Lower leg skin (tissue), 4 donors: ENCODE measurements around the gene MLC1. TPM values are rescaled to one million over a fixed set of nuclear protein-coding genes. Genes with fewer than 3 reads are reported as not detected.

ENCODE experiments used
- DNase-seq, 2 donors: peaks; one replicate each; pipeline ENCODE4 v3.0.0-alpha.2; 2019; ENCODE audit warnings: low spot score in 2 of 2
- H3K4me3 ChIP-seq: fragments of 200-600 bp; sonication (generic); 2 replicates; pipeline ENCODE4 v1.5.1; 2017; ENCODE audit warnings: mild to moderate bottlenecking, low read depth; ENCODE audit not compliant: poor library complexity, severe bottlenecking
- CTCF ChIP-seq, 3 donors: fragments of 450-650 bp; IDR thresholded peaks; one replicate each; pipeline ENCODE4 v1.5.1; 2016; ENCODE audit warnings: antibody characterized with exemption in 3 of 3, mild to moderate bottlenecking in 3 of 3, moderate library complexity in 2 of 3
- POLR2A ChIP-seq, 2 donors: fragments of 450-650 bp; IDR thresholded peaks; one replicate each; pipeline ENCODE4 v1.6.1; 2016 to 2017; ENCODE audit warnings: antibody characterized with exemption in 2 of 2, mild to moderate bottlenecking in 1 of 2, moderate library complexity in 1 of 2
- WGBS, 2 donors: methylation state at CpG; one replicate each; pipeline ENCODE4 v1.1.5; 2018; 5-methylcytosine and 5-hydroxymethylcytosine counted together
- intact Hi-C: fragments of 100-400 bp; cut with DNase I; formaldehyde crosslinking; loops from one replicate; pipeline ENCODE4 v1.15.0; 2023; ENCODE audit warnings: low total_unique reads
- total RNA-seq, 4 donors: library from RNA; depleted of rRNA; stranded (reverse); fragments of >200 nt; gene quantifications; one replicate each; pipeline ENCODE4 v1.1.0, GENCODE V29; 2016

MLC1 gene
- total RNA-seq, 4 donors from 2014 or later: 0.15 to 2.1 (median 1.0) TPM

- 94 to 95% methylated on average over 22 to 23 of the region's 29 CpGs for WGBS, 2 donors
- intact Hi-C loops: no loop called here
Measured at GRCh38 chr22:50039669-50040443, 45.4 kb downstream of the MLC1 start.

GRCh38 chr22:50035976-50036724, 49.1 kb downstream of the MLC1 start:
- intact Hi-C loops: no loop called here
- WGBS, 2 donors: 79 to 83% methylated on average over 20 to 23 of the region's 23 CpGs
- TF ChIP-seq POLR2A (IDR thresholded peaks at IDR 0.05): no peak
- no peak for TF ChIP-seq CTCF (IDR thresholded peaks at IDR 0.05)
- no peak overlapping the region for H3K4me3 ChIP-seq
- DNase-seq: no peak

More at GRCh38 chr22:50039669-50040443, 45.4 kb downstream of the MLC1 start:
- DNase-seq: no peak
- no peak overlapping the region for H3K4me3 ChIP-seq
- no peak for TF ChIP-seq CTCF (IDR thresholded peaks at IDR 0.05)
- no peak for TF ChIP-seq POLR2A (IDR thresholded peaks at IDR 0.05)

GRCh38 chr22:50035131-50035881, 49.9 kb downstream of the MLC1 start:
- WGBS, 2 donors: 72 to 80% methylated on average over 11 to 23 of the region's 24 CpGs
- TF ChIP-seq CTCF (IDR thresholded peaks at IDR 0.05) (no peak), POLR2A (IDR thresholded peaks at IDR 0.05) (no peak)
- H3K4me3 ChIP-seq: no peak overlapping the region
- DNase-seq: no peak
- intact Hi-C loops: no loop called here

- 74% methylated on average over 42 to 43 of the region's 43 CpGs for WGBS, 2 donors
- no peak overlapping the region for H3K4me3 ChIP-seq
- TF ChIP-seq CTCF (IDR thresholded peaks at IDR 0.05) (no peak), POLR2A (IDR thresholded peaks at IDR 0.05) (no peak)
- intact Hi-C loops: no loop called here
- DNase-seq: no peak
Measured at GRCh38 chr22:50034126-50035081, 50.8 kb downstream of the MLC1 start.
